ENCODE data around the gene POGLUT3.

POGLUT3 gene

GRCh38 chr11:108497317-108498045, 703 bp downstream of the POGLUT3 start:
- Histone ChIP-seq H3K4me3 (ENCODE audit: insufficient read depth in 1 of 2, low read depth in 1 of 2, low read length in 2 of 2) (peak overlapping the region; percentile 71 to 82), H3K4ac (ENCODE audit: low read depth in 1 of 2, low read length in 2 of 2) (peak overlapping the region; percentile 81 to 95), H3K27ac (ENCODE audit: low read length, poor library complexity, severe bottlenecking) (peak overlapping the region; percentile 83), H2BK15ac (ENCODE audit: low read depth, poor library complexity, severe bottlenecking) (peak overlapping the region; percentile 80), H3K23ac (ENCODE audit: low read length in 2 of 2) (no peak overlapping the region), H4K91ac (ENCODE audit: low read length) (peak overlapping the region; percentile 82), H3K27me3 (ENCODE audit: control insufficient read depth in 1 of 2, insufficient read depth in 1 of 2, low read length in 2 of 2) (no peaks in the 10 kb centered on the region), H4K8ac (ENCODE audit: low read length) (peak overlapping the region; percentile 90), H3K79me1 (replicated peaks; ENCODE audit: low read length, poor library complexity, severe bottlenecking) (peaks cover 15% of the 10 kb centered on the region), H2AK5ac (ENCODE audit: low read length, severe bottlenecking) (no peak overlapping the region), H3K36me3 (ENCODE audit: control insufficient read depth in 1 of 2, insufficient read depth in 2 of 2, low read depth in 1 of 2, low read length in 2 of 2) (no peaks in the 10 kb centered on the region), H2BK5ac (ENCODE audit: low read depth, low read length, poor library complexity, severe bottlenecking) (peak overlapping the region; percentile 97), H2BK120ac (ENCODE audit: low read depth, low read length) (no peak overlapping the region), H2BK12ac (ENCODE audit: low read length in 2 of 2) (peak overlapping the region; percentile 21 to 22), H3K18ac (ENCODE audit: low read depth in 1 of 2, low read length in 2 of 2) (peak overlapping the region; percentile 95 to 99), H2AFZ (ENCODE audit: low read depth, low read length) (peak overlapping the region; percentile 36), H3K14ac (ENCODE audit: low read length in 2 of 2) (no peak overlapping the region), H3K4me1 (ENCODE audit: control insufficient read depth, insufficient read depth, low read depth, low read length) (peaks cover 8% of the 10 kb centered on the region), H3K4me2 (ENCODE audit: low read length, poor library complexity, severe bottlenecking) (peak overlapping the region; percentile 73), H3K9me3 (ENCODE audit: control insufficient read depth, low read length) (no peaks in the 10 kb centered on the region), H3K9ac (ENCODE audit: low read length) (peak overlapping the region; percentile 94)
- 2% methylated on average over 29 of the region's 30 CpGs for WGBS
- peak; percentile 100 for DNase-seq

GRCh38 chr11:108496643-108497256, 1.4 kb downstream of the POGLUT3 start:
- Histone ChIP-seq H2BK5ac (ENCODE audit: low read depth, low read length, poor library complexity, severe bottlenecking) (no peak overlapping the region), H3K9me3 (ENCODE audit: control insufficient read depth, low read length) (no peaks in the 10 kb centered on the region), H4K91ac (ENCODE audit: low read length) (no peak overlapping the region), H2AFZ (ENCODE audit: low read depth, low read length) (no peak overlapping the region), H2BK120ac (ENCODE audit: low read depth, low read length) (no peak overlapping the region), H2BK12ac (ENCODE audit: low read length in 2 of 2) (peak overlapping the region in 1 of 2 experiments; percentile 15), H3K4me2 (ENCODE audit: low read length, poor library complexity, severe bottlenecking) (no peak overlapping the region), H3K27me3 (ENCODE audit: control insufficient read depth in 1 of 2, insufficient read depth in 1 of 2, low read length in 2 of 2) (no peaks in the 10 kb centered on the region), H3K4ac (ENCODE audit: low read depth in 1 of 2, low read length in 2 of 2) (no peak overlapping the region), H3K4me1 (ENCODE audit: control insufficient read depth, insufficient read depth, low read depth, low read length) (peaks cover 7% of the 10 kb centered on the region), H3K79me1 (replicated peaks; ENCODE audit: low read length, poor library complexity, severe bottlenecking) (peaks cover 15% of the 10 kb centered on the region), H3K36me3 (ENCODE audit: control insufficient read depth in 1 of 2, insufficient read depth in 2 of 2, low read depth in 1 of 2, low read length in 2 of 2) (no peaks in the 10 kb centered on the region), H3K14ac (ENCODE audit: low read length in 2 of 2) (no peak overlapping the region), H3K9ac (ENCODE audit: low read length) (peak overlapping the region; percentile 94), H3K23ac (ENCODE audit: low read length in 2 of 2) (no peak overlapping the region), H2BK15ac (ENCODE audit: low read depth, poor library complexity, severe bottlenecking) (no peak overlapping the region), H3K4me3 (ENCODE audit: insufficient read depth in 1 of 2, low read depth in 1 of 2, low read length in 2 of 2) (peak overlapping the region in 1 of 2 experiments; percentile 82), H4K8ac (ENCODE audit: low read length) (no peak overlapping the region), H2AK5ac (ENCODE audit: low read length, severe bottlenecking) (peak overlapping the region; percentile 13), H3K18ac (ENCODE audit: low read depth in 1 of 2, low read length in 2 of 2) (peak overlapping the region in 1 of 2 experiments; percentile 72), H3K27ac (ENCODE audit: low read length, poor library complexity, severe bottlenecking) (peak overlapping the region; percentile 83)
- peak; percentile 41 for DNase-seq
- WGBS = 91% methylated on average over 7 of the region's 7 CpGs

GRCh38 chr11:108495326-108495725, 2.9 kb downstream of the POGLUT3 start:
- no peak overlapping the region for H2AK5ac ChIP-seq (ENCODE audit: low read length, severe bottlenecking)
- H2BK12ac ChIP-seq (ENCODE audit: low read length in 2 of 2) = no peak overlapping the region
- no peaks in the 10 kb centered on the region for H3K27me3 ChIP-seq (ENCODE audit: control insufficient read depth in 1 of 2, insufficient read depth in 1 of 2, low read length in 2 of 2)
- H3K36me3 ChIP-seq (ENCODE audit: control insufficient read depth in 1 of 2, insufficient read depth in 2 of 2, low read depth in 1 of 2, low read length in 2 of 2) = peaks cover 0 to under 1% of the 10 kb centered on the region in 2 experiments
- no peak overlapping the region for H2AFZ ChIP-seq (ENCODE audit: low read depth, low read length)
- no peak overlapping the region for H3K9ac ChIP-seq (ENCODE audit: low read length)
- no peak overlapping the region for H4K8ac ChIP-seq (ENCODE audit: low read length)
- H3K14ac ChIP-seq (ENCODE audit: low read length in 2 of 2) = no peak overlapping the region
- no peak overlapping the region for H2BK5ac ChIP-seq (ENCODE audit: low read depth, low read length, poor library complexity, severe bottlenecking)
- H4K91ac ChIP-seq (ENCODE audit: low read length) = no peak overlapping the region
- H3K4me1 ChIP-seq (ENCODE audit: control insufficient read depth, insufficient read depth, low read depth, low read length) = peaks cover 9% of the 10 kb centered on the region
- H3K79me1 ChIP-seq (replicated peaks; ENCODE audit: low read length, poor library complexity, severe bottlenecking) = peaks cover 19% of the 10 kb centered on the region
- H3K18ac ChIP-seq (ENCODE audit: low read depth in 1 of 2, low read length in 2 of 2) = no peak overlapping the region
- no peak overlapping the region for H3K27ac ChIP-seq (ENCODE audit: low read length, poor library complexity, severe bottlenecking)
- H3K23ac ChIP-seq (ENCODE audit: low read length in 2 of 2) = no peak overlapping the region
- H3K4me3 ChIP-seq (ENCODE audit: insufficient read depth in 1 of 2, low read depth in 1 of 2, low read length in 2 of 2) = no peak overlapping the region
- no peak overlapping the region for H3K4ac ChIP-seq (ENCODE audit: low read depth in 1 of 2, low read length in 2 of 2)
- no peaks in the 10 kb centered on the region for H3K9me3 ChIP-seq (ENCODE audit: control insufficient read depth, low read length)
- no peak overlapping the region for H2BK15ac ChIP-seq (ENCODE audit: low read depth, poor library complexity, severe bottlenecking)
- no peak overlapping the region for H3K4me2 ChIP-seq (ENCODE audit: low read length, poor library complexity, severe bottlenecking)
- 98% methylated on average over 3 of the region's 3 CpGs for WGBS
- no peak overlapping the region for H2BK120ac ChIP-seq (ENCODE audit: low read depth, low read length)
- DNase-seq = no peak

GRCh38 chr11:108494182-108494581, 4.0 kb downstream of the POGLUT3 start:
- Histone ChIP-seq H2AFZ (ENCODE audit: low read depth, low read length) (no peak overlapping the region), H3K4me3 (ENCODE audit: insufficient read depth in 1 of 2, low read depth in 1 of 2, low read length in 2 of 2) (no peak overlapping the region), H3K27me3 (ENCODE audit: control insufficient read depth in 1 of 2, insufficient read depth in 1 of 2, low read length in 2 of 2) (no peaks in the 10 kb centered on the region), H3K36me3 (ENCODE audit: control insufficient read depth in 1 of 2, insufficient read depth in 2 of 2, low read depth in 1 of 2, low read length in 2 of 2) (peaks cover 7 to 9% of the 10 kb centered on the region in 2 experiments), H4K8ac (ENCODE audit: low read length) (no peak overlapping the region), H3K79me1 (replicated peaks; ENCODE audit: low read length, poor library complexity, severe bottlenecking) (peaks cover 22% of the 10 kb centered on the region), H3K27ac (ENCODE audit: low read length, poor library complexity, severe bottlenecking) (no peak overlapping the region), H3K4me2 (ENCODE audit: low read length, poor library complexity, severe bottlenecking) (no peak overlapping the region), H3K14ac (ENCODE audit: low read length in 2 of 2) (no peak overlapping the region), H3K9ac (ENCODE audit: low read length) (no peak overlapping the region), H2BK5ac (ENCODE audit: low read depth, low read length, poor library complexity, severe bottlenecking) (no peak overlapping the region), H3K4me1 (ENCODE audit: control insufficient read depth, insufficient read depth, low read depth, low read length) (peaks cover 9% of the 10 kb centered on the region), H3K4ac (ENCODE audit: low read depth in 1 of 2, low read length in 2 of 2) (no peak overlapping the region), H3K23ac (ENCODE audit: low read length in 2 of 2) (no peak overlapping the region), H2BK12ac (ENCODE audit: low read length in 2 of 2) (no peak overlapping the region), H2AK5ac (ENCODE audit: low read length, severe bottlenecking) (no peak overlapping the region), H2BK15ac (ENCODE audit: low read depth, poor library complexity, severe bottlenecking) (no peak overlapping the region), H2BK120ac (ENCODE audit: low read depth, low read length) (no peak overlapping the region), H3K9me3 (ENCODE audit: control insufficient read depth, low read length) (no peaks in the 10 kb centered on the region), H4K91ac (ENCODE audit: low read length) (no peak overlapping the region), H3K18ac (ENCODE audit: low read depth in 1 of 2, low read length in 2 of 2) (no peak overlapping the region)
- 93% methylated on average over 6 of the region's 6 CpGs for WGBS
- no peak for DNase-seq
